ENCODE measurements around the gene GOLGA8Q. TPM values are rescaled to one million over a fixed set of nuclear protein-coding genes. Genes with fewer than 3 reads are reported as not detected.
A peak's percentile ranks its signal among the peaks of the same experiment; 100 is the strongest.
"Not testable (repeated sequence)": the region's sequence is repeated elsewhere in the genome, so short reads cannot be mapped to it uniquely, and the experiment has no call there.

GOLGA8Q gene
- total RNA-seq, 4 donors from 2014 or later = 0.41 to 0.97 (median 0.42) TPM; not detected in 1

GRCh38 chr15:30566949-30567348, 15.1 kb downstream of the GOLGA8Q start:
- DNase-seq; H3K27me3 ChIP-seq; H3K9me3 ChIP-seq; in situ Hi-C loops (cut with MboI; ENCODE audit: low sequenced_read_pairs in 4 of 4); H3K4me1 ChIP-seq; intact Hi-C loops (cut with DNase I; ENCODE audit: low total_unique reads); H3K36me3 ChIP-seq; H3K4me3 ChIP-seq; H3K27ac ChIP-seq; ATAC-seq: not testable (repeated sequence)
- peak in 3 of 5 experiments; percentile 20 to 34 (median 23) for TF ChIP-seq CTCF (IDR thresholded peaks at IDR 0.05 in 4 of 5, conservative IDR thresholded peaks at IDR 0.05 in 1 of 5)

DNA sequence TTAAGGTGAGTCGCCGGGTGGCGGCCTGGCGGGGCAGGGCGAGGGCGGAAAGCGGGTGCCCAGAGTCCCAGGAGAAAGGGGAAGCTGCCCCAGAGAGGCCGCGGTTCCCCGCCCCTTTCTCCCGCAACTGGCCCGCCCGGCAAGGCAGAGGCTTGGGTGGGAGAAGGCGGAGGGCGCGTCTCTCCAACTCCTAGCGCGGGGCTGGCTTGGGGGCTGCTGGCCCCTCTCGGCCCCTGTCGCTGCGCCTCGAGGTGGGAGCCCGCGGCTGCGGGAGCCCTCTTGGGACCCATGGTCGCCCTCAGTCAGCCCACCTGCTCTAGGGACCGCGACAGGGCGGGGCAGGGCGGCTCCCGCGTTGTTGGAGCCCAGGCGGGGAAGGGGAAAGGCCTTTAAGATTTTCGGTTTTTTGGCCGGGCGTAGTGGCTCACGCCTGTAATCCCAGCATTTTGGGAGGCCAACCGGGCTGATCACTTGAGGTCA, 21.2 kb downstream of the GOLGA8Q start:
- intact Hi-C loops (cut with DNase I; ENCODE audit: low total_unique reads); in situ Hi-C loops (cut with MboI; ENCODE audit: low sequenced_read_pairs in 4 of 4); H3K27me3 ChIP-seq; H3K36me3 ChIP-seq; H3K9me3 ChIP-seq; H3K27ac ChIP-seq; ATAC-seq; DNase-seq; H3K4me1 ChIP-seq: not testable (repeated sequence)
- H3K4me3 ChIP-seq = peak overlapping the region in 1 of 4 donors; percentile 39

- H3K27me3 ChIP-seq; H3K9me3 ChIP-seq; ATAC-seq; DNase-seq; H3K4me1 ChIP-seq; H3K4me3 ChIP-seq; H3K27ac ChIP-seq; in situ Hi-C loops (cut with MboI; ENCODE audit: low sequenced_read_pairs in 4 of 4); intact Hi-C loops (cut with DNase I; ENCODE audit: low total_unique reads); H3K36me3 ChIP-seq: not testable (repeated sequence)
These were observed 27.6 kb downstream of the GOLGA8Q start for GRCh38 chr15:30579394-30579970.

DNA sequence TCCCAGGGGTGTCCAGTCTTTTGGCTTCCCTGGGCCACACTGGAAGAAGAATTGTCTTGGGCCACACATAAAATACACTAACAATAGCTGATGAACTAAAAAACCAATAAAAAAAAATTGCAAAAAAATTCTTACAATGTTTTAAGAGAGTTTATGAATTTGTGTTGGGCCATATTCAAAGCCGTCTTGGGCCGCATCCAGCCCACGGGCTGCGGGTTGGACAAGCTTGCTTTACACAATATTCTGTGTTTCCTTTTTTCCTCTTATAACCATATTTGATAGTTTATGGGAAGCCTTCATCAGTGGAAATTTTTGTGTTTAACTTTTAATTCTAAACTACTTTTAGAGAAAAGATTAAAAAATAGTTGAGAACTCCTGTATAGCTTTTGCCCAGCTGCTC, 28.9 kb downstream of the GOLGA8Q start:
- ATAC-seq; H3K36me3 ChIP-seq; intact Hi-C loops (cut with DNase I; ENCODE audit: low total_unique reads); H3K27me3 ChIP-seq; H3K9me3 ChIP-seq; in situ Hi-C loops (cut with MboI; ENCODE audit: low sequenced_read_pairs in 4 of 4); H3K4me3 ChIP-seq; H3K27ac ChIP-seq; DNase-seq; H3K4me1 ChIP-seq: not testable (repeated sequence)

DNA sequence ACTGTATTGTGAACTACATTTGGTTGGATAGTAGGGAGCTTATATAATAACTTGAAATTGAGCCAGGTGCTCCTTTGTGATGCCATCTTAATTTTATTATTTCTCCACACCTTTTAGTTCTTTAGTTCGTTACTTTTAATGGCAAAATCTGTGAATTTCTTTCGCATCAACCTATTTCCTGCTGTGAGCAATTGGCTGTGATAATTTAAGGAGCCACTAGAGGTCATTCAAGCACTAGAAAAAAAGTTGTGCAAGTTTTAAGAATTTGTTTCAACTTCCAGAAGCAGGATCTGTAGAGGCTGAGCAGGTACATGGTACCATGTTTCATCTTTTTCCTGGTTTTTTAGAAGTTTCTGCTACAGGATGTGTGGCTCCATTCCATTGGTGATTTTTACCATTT, 47.1 kb downstream of the GOLGA8Q start:
- H3K36me3 ChIP-seq; H3K27me3 ChIP-seq; in situ Hi-C loops (cut with MboI; ENCODE audit: low sequenced_read_pairs in 4 of 4); H3K9me3 ChIP-seq; H3K4me1 ChIP-seq; DNase-seq; H3K4me3 ChIP-seq; intact Hi-C loops (cut with DNase I; ENCODE audit: low total_unique reads); ATAC-seq; H3K27ac ChIP-seq: not testable (repeated sequence)
- TF ChIP-seq CTCF (IDR thresholded peaks at IDR 0.05 in 4 of 5, conservative IDR thresholded peaks at IDR 0.05 in 1 of 5) = peak in 3 of 5 experiments; percentile 9 to 31 (median 26)

DNA sequence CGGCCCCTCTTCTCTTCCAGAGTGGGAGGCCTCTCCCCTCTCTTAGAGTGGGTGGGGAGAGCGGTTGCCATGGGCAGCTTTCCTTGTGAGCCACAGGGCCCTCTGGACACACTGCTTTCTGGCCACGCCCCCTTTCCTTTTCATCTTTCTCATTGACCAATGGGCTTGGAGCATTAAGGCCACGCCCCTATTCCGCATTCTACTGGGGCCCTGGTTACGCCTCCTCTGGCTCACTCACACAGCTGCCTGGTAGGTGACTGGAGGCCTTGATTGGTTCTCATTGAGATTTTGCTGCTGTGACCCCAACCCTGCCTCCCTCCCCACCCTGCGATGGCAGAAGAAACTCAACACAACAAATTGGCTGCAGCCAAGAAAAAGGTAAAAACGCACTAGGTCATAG, 51.9 kb downstream of the GOLGA8Q start, which contains the start of gene GOLGA8H:
Gene GOLGA8H, plus strand, starts transcription at position 233 of the 400 bp plus-strand sequence. Its CDS starts 98 bp downstream, at position 331.
- H3K4me3 ChIP-seq; DNase-seq; ATAC-seq; H3K4me1 ChIP-seq; H3K9me3 ChIP-seq; H3K27me3 ChIP-seq; H3K27ac ChIP-seq; intact Hi-C loops (cut with DNase I; ENCODE audit: low total_unique reads); in situ Hi-C loops (cut with MboI; ENCODE audit: low sequenced_read_pairs in 4 of 4); H3K36me3 ChIP-seq: not testable (repeated sequence)

Other genes starting within 250 kb of the GOLGA8Q start
- gene CHRFAM7A, start 158.5 kb upstream of the GOLGA8Q start, total RNA-seq = 1 to 10 TPM in 1 of 4 donors, under 1 TPM in 2, not detected in 1; 0.07 to 8.5 (median 0.13) TPM
- gene GOLGA8R, start 137.8 kb upstream of the GOLGA8Q start, total RNA-seq = 1 to 10 TPM in 2 of 4 donors, under 1 TPM in 2; 0.36 to 1.1 (median 1.00) TPM
- gene GOLGA8H, start 52.0 kb downstream of the GOLGA8Q start, total RNA-seq = not detected

Data from gastrocnemius medialis (tissue), 4 donors.